ENCODE measurements around the gene KIF4B. TPM values are rescaled to one million over a fixed set of nuclear protein-coding genes. Genes with fewer than 3 reads are reported as not detected.

KIF4B gene
- total RNA-seq, 1 experiment from 2014 or later, result 0.07 TPM

- peaks cover 3% of the 10 kb centered on the region; the same call in 1 of the 2 replicates for H3K4me1 ChIP-seq (ENCODE audit: insufficient read depth, low read length)
- H2BK120ac ChIP-seq (ENCODE audit: low read depth, low read length, poor library complexity, severe bottlenecking), result no peak overlapping the region
- Mint-ChIP-seq H3K4me3 (no peak overlapping the region), H3K36me3 (ENCODE audit: insufficient read depth in 1 of 3, low read depth in 3 of 3) (peaks cover 0 to 10% (median 0%) of the 10 kb centered on the region in 3 experiments; a peak in 3 of 7 replicates), H3K27ac (no peak overlapping the region), H3K9me3 (peaks cover 8% of the 10 kb centered on the region in 2 experiments; a peak in 4 of 5 replicates), H3K27me3 (ENCODE audit: low read depth) (peaks cover 2% of the 10 kb centered on the region), H3K4me1 (peaks cover 7 to 13% of the 10 kb centered on the region in 2 experiments)
- H4K8ac ChIP-seq (replicated peaks; ENCODE audit: insufficient read length, low read depth, low read length), result no peak overlapping the region
- H3K9ac ChIP-seq (ENCODE audit: extremely low read depth, insufficient read length, low read length), result no peak overlapping the region
- H4K20me1 ChIP-seq (ENCODE audit: control insufficient read depth, insufficient read depth, insufficient read length), result no peaks in the 10 kb centered on the region
- no peak for DNase-seq
- no peak overlapping the region for H2BK5ac ChIP-seq (ENCODE audit: insufficient read length, low read length)
- H3K14ac ChIP-seq (ENCODE audit: insufficient read depth, low read length), result no peak overlapping the region
- H2AFZ ChIP-seq (ENCODE audit: low read length), result no peak overlapping the region
- H3K79me1 ChIP-seq (ENCODE audit: insufficient read depth, low read depth, low read length, poor library complexity, severe bottlenecking), result no peaks in the 10 kb centered on the region
- no peak overlapping the region for H3K4ac ChIP-seq (ENCODE audit: low read depth, low read length)
- no peak overlapping the region for H3T11ph ChIP-seq (ENCODE audit: low read length)
- no peak overlapping the region for H3K4me2 ChIP-seq (ENCODE audit: insufficient read depth, insufficient read length, low read length)
- H3K23ac ChIP-seq (ENCODE audit: insufficient read length, low read depth, low read length), result no peak overlapping the region
- no peak overlapping the region for H2AK5ac ChIP-seq (ENCODE audit: insufficient read length, low read length)
- H2BK15ac ChIP-seq (ENCODE audit: low read depth, low read length), result no peak overlapping the region
- H3K18ac ChIP-seq (ENCODE audit: insufficient read length, low read depth, low read length), result no peak overlapping the region
- no peak overlapping the region for H2BK20ac ChIP-seq (ENCODE audit: low read depth, low read length, poor library complexity, severe bottlenecking)
- 0 out of 2 replicates have a peak, but pooled peaks cover 2% of the 10 kb centered on the region for H3K79me2 ChIP-seq (ENCODE audit: insufficient read depth, low read length)
- H4K91ac ChIP-seq (ENCODE audit: insufficient read length, low read depth, low read length), result no peak overlapping the region
- H3K23me2 ChIP-seq (ENCODE audit: insufficient read length, low read depth, low read length, poor library complexity, severe bottlenecking), result no peaks in the 10 kb centered on the region
- no peak overlapping the region for H4K5ac ChIP-seq (ENCODE audit: insufficient read length, low read depth, low read length)
- no peaks in the 10 kb centered on the region for H3K27me3 ChIP-seq (ENCODE audit: insufficient read depth, low read length)
- no CpG with 5 or more reads among the region's 5 CpGs for WGBS (ENCODE audit: extremely low coverage, insufficient read length, low lambda C conversion rate)
- no peak overlapping the region for H3K27ac ChIP-seq (ENCODE audit: insufficient read length, low read depth, low read length)
- H3K56ac ChIP-seq (ENCODE audit: insufficient read length, low read depth, low read length), result no peak overlapping the region
- no peak overlapping the region for H2BK12ac ChIP-seq (ENCODE audit: insufficient read length, low read depth, low read length)
- no peak for TF ChIP-seq CTCF (conservative IDR thresholded peaks at IDR 0.05)
- H3K9me3 ChIP-seq (ENCODE audit: control insufficient read depth, low read depth, low read length), result no peaks in the 10 kb centered on the region
Measured at GRCh38 chr5:155021842-155022241, 8.3 kb downstream of the KIF4B start.

All from H9 (cell line).